Measurements from ENCODE around the gene PMM2.

Gene PMM2

GRCh38 chr16:8898660-8899318 is 101.2 kb downstream of the PMM2 start (continued):
- no peak for TF ChIP-seq ZNF560 (tag by site-specific recombination; IDR thresholded peaks at IDR 0.05; ENCODE audit: borderline replicate concordance)
- TF ChIP-seq REPIN1 (tag by site-specific recombination; IDR thresholded peaks at IDR 0.05; ENCODE audit: low read depth), result no peak
- no peak for TF ChIP-seq ZNF140 (tag by site-specific recombination; IDR thresholded peaks at IDR 0.05)
- no peak for TF ChIP-seq ZNF529 (tag by site-specific recombination; IDR thresholded peaks at IDR 0.05; ENCODE audit: insufficient replicate concordance)
- TF ChIP-seq SETDB1 (IDR thresholded peaks at IDR 0.05; ENCODE audit: insufficient read length, low read length), result no peak
- TF ChIP-seq OSR2 (tag by site-specific recombination; IDR thresholded peaks at IDR 0.05), result no peak
- TF ChIP-seq HIC1 (tag by site-specific recombination; IDR thresholded peaks at IDR 0.05), result no peak
